OCI-M1 (cell line): Measurements from ENCODE around the gene PNPLA6.
"Not testable (repeated sequence)": the region's sequence is repeated elsewhere in the genome, so short reads cannot be mapped to it uniquely, and the experiment has no call there.

Experiments
- DNase-seq: peaks from one replicate; lab custom pipeline; 2025; lab: John Stamatoyannopoulos, UW

PNPLA6 gene

GRCh38 chr19:7533925-7534480 lies 1.5 kb upstream of the PNPLA6 start:
- DNase-seq, result peak; percentile 83

- DNase-seq, result peak; percentile 42
Measured at GRCh38 chr19:7534531-7535046, 928 bp upstream of the PNPLA6 start.

GRCh38 chr19:7535998-7536695 lies 630 bp downstream of the PNPLA6 start:
- DNase-seq, result no peak

- not testable (repeated sequence) for DNase-seq
Measured at GRCh38 chr19:7538990-7539389, 3.5 kb downstream of the PNPLA6 start.

GRCh38 chr19:7539827-7540425 lies 4.4 kb downstream of the PNPLA6 start:
- DNase-seq, result no peak

- DNase-seq, result peak; percentile 60
Measured at GRCh38 chr19:7540761-7541474, 5.4 kb downstream of the PNPLA6 start.

GRCh38 chr19:7541475-7541824 lies 5.9 kb downstream of the PNPLA6 start:
- no peak for DNase-seq

- no peak for DNase-seq
Measured at GRCh38 chr19:7541828-7542443, 6.4 kb downstream of the PNPLA6 start.

- DNase-seq, result no peak
Measured at GRCh38 chr19:7542556-7543348, 7.2 kb downstream of the PNPLA6 start.

DNA sequence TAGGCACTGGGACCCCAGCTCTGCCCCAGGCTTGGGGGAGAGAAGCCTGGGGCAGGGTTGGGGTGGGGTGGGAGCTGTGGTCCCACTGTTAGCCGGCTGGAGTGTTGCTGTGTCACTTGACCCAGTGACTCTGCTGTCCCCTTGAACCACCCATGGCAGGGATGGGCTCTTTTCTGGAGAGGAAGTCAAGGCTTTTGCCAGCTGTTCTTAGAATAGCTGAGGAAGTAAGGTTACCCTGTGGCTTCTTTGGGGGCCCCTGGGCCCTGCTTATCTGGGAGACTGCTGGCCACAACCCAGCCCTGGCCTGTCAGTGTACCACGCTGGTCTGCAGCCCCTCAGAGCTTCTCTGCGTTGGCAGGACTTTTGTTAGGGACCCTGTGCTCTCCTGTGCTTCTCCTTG lies 9.1 kb downstream of the PNPLA6 start:
- DNase-seq, result peak; percentile 82

GRCh38 chr19:7545300-7545699 lies 9.8 kb downstream of the PNPLA6 start:
- DNase-seq, result no peak

- DNase-seq, result no peak
Measured at GRCh38 chr19:7545904-7546303, 10.4 kb downstream of the PNPLA6 start.

DNA sequence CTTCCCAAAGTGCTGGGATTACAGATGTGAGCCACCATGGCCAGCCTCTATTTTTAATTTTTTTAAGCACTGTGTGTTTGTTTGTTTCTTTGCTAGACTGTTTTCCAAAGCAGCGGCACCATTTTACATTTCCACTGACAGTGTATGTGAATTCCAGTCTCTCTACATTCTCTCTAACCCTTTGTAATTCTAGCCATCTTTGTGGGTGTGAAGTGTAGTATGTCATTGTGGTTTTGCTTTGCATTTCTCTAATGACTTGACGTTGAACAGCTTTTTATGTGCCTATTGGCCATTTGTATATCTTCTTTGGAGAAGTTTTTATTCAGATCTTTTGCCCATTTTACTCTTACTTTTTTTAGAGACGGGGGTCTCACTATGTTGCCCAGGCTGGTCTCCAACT lies 11.6 kb downstream of the PNPLA6 start:
- no peak for DNase-seq

GRCh38 chr19:7549429-7550148 lies 14.1 kb downstream of the PNPLA6 start:
- DNase-seq, result no peak

GRCh38 chr19:7550169-7550770 lies 14.8 kb downstream of the PNPLA6 start:
- DNase-seq, result no peak

GRCh38 chr19:7550987-7551761 lies 15.7 kb downstream of the PNPLA6 start:
- peak; percentile 7 for DNase-seq

DNA sequence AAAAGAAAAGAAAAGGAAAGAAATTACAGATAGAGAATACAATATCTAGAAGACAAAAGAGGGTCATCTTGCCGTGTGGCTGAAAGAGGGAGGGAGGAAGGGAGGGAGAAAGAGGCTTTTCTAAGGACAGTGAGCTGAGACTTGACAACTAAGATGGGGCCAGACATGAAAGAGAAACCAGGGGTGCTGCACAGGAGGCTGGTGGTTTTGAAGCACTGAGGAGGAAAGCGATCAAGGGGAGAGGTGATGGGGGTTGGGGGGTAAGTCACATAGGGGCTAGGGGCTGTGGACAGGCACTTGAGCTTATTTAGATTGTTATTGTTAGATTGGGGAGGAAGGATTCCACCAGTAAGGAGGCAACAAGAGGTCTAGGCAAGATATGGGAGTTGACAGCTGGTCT lies 17.3 kb downstream of the PNPLA6 start:
- no peak for DNase-seq

DNA sequence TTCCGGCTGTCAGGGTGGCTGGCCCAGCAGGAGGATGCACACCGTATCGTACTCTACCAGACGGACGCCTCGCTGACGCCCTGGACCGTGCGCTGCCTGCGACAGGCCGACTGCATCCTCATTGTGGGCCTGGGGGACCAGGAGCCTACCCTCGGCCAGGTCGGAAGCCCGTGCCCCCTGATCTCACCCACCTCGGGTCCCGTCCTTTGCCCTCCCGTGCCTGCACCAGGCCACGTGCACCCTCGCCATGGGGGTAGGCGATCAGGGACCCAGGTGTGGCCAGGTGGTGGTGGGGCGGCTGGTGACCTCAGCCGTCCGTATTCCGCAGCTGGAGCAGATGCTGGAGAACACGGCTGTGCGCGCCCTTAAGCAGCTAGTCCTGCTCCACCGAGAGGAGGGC lies 19.0 kb downstream of the PNPLA6 start:
- no peak for DNase-seq

DNA sequence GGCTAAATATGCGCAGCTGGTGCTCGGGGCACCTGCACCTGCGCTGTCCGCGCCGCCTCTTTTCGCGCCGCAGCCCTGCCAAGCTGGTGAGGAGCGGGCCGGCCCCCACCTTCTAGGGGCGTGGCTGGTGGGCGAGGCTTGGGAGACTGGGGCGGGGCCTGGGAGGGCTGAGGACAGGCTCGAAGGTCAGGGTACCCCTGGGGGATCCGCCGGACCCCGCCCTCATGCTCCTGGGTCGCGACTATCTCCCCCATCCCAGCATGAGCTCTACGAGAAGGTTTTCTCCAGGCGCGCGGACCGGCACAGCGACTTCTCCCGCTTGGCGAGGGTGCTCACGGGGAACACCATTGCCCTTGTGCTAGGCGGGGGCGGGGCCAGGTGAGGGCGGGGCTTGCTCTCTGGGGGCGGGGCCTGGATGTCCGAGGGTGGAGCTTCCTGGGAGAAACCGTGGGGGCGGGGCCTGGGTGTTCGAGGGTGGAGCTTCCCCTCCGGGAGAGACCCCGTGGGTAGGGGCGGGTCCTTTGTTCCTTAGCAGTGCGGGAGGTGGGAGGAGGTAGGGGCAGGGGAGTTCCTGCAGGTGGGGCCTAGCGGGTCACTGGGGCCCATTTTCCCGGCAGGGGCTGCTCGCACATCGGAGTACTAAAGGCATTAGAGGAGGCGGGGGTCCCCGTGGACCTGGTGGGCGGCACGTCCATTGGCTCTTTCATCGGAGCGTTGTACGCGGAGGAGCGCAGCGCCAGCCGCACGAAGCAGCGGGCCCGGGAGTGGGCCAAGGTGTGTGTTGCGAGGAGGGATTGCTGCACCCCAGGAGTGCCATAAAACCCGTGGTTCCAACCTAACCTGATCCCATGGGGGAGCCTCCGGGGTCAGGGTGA lies 19.7 kb downstream of the PNPLA6 start:
- no peak for DNase-seq
